ENCODE data around the gene IRGC.

The IRGC gene

DNA sequence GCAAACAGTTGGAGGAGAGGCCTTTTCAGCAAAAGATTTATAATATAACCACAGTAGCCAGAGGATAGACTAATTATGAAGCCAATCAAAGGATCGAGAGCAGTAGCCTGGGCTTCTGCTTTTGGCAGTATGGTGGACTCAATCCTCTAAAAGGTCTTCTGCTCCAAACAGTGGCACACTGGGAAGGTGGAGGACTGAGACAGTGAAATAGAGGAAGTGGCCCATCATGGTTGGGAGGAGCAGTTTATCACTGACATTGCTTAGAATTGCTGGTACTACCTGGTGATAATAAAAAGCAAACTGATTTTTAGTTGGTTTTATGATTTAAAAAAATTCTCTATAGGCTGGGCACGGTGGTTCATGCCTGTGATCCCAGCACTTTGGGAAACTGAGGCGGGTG is 25.0 kb upstream of the IRGC start:
- no peak for DNase-seq (ENCODE audit: low read depth)

DNA sequence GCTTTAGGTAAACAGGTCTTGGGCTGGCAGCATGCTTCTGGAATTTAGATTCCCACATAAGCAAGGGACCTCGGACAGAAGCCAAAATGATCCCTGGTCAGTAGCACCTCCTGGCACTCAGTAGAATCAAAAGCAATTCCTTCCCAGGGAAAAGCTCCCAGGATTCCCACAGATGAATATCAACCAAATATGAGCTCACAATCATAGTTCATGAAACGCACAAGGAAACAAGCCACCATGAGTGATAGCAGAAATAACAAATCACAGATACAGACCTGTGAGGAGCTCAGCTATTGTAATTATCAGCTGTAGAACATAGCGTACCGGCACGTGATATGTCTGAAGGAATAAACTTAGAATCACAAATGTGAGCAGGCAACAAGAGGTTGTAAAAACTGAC is 24.1 kb upstream of the IRGC start:
- DNase-seq (ENCODE audit: low read depth) = no peak

DNA sequence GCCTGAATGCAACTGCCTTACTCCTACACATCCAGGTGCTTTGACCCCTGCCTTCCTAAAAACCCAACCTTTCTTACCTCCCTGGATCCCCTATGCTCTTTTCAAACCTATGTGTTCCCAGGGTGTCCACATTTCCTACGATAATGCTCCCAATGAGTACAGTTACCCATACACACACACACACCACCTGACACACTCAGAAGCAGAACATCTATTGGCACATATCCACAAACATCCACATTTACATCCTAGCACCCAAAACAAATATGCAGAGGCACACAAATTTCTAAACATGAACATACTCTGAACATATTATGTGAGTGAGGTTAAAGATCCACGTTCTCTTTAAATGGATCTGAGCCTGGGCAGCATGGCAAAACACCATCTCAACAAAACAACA is 23.5 kb upstream of the IRGC start:
- DNase-seq (ENCODE audit: low read depth) = no peak

DNA sequence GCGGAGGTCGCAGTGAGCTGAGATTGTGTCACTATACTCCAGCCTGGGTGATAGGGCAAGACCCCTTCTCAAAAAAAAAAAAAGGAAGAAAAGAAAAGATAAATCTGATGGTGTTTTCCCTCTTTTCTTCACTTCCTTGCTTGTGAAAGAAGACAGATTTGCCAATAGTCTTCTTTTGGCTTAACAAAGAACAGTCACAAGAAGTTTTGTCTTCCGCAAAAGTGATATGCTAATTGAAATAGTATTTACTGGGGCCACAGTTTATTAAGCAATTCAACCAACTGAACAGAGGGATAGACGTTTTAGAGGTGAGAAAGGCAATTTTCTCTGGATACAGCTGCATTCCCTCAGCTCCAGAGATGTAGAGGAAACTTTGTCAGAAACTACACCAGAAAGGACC is 23.0 kb upstream of the IRGC start:
- no peak for DNase-seq (ENCODE audit: low read depth)

DNA sequence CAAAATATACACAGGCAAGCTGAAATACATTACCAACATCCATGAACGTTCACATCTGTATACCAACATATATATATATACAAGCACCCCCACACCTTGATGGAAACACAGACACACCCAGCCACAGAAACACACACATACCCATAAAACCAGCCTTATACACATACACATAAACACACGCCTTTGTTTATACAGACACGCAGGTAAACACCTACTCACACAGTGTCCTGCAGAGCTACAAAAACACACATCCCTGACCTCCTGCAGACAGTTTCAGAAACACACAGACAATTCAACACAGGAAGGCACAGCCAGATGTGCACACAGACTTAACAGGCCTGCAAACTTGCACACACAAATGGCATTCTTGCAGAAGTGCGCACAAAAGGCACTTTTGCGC is 21.3 kb upstream of the IRGC start:
- no peak for DNase-seq (ENCODE audit: low read depth)

DNA sequence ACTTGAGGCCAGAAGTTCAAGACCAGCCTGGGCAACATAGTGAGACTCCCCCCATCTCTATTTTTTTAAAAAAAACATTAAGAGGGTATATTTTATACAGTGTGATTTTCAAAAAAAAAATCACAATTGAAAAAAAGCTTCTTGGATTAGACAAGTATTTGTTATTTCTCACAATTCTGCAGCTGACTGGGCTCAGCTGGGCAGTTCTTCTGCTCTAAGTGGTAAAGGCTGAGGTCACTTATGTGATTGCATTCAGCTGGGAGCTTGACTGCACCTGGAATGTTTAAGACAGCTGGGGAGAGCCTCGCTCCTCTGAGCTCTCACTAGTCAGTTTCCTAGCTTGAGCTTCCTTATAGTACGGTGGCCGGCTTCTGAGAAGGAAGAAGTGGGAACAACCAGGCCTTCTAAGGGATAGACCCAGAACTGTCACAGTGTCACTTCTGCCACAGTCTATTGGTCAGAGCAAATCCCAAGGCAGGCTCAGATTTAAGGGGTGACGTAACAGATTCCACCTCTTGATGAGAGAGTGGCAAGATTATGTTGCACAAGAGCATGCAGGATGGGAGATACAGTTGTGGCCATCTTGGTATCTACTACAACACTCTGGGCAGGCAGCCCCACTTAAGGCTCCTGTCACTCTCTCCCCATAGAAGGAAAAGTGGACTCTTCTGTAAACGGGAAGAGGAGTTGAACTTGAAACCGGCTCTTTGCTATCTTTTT is 19.7 kb upstream of the IRGC start:
- no peak for DNase-seq (ENCODE audit: low read depth)

DNA sequence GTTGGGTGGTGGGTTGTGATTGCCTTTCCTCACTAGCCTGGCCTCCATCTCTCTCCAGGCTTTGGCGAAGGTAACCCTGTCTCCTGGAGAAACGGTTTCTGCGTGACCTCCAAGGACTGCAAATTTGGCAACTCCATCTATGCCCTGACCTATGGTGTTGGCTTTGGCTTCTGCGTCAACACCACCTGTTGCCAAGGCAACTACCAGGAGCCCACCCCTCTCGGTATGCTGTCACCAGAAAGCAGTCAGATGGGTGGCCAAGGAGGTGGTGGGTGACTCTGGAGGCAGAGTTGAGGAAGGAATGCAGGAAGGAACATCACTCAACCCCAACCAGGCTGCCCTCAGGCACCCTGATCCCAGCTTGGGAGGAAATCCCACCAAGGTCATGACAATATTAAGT is 18.6 kb upstream of the IRGC start:
- no peak for DNase-seq (ENCODE audit: low read depth)

DNA sequence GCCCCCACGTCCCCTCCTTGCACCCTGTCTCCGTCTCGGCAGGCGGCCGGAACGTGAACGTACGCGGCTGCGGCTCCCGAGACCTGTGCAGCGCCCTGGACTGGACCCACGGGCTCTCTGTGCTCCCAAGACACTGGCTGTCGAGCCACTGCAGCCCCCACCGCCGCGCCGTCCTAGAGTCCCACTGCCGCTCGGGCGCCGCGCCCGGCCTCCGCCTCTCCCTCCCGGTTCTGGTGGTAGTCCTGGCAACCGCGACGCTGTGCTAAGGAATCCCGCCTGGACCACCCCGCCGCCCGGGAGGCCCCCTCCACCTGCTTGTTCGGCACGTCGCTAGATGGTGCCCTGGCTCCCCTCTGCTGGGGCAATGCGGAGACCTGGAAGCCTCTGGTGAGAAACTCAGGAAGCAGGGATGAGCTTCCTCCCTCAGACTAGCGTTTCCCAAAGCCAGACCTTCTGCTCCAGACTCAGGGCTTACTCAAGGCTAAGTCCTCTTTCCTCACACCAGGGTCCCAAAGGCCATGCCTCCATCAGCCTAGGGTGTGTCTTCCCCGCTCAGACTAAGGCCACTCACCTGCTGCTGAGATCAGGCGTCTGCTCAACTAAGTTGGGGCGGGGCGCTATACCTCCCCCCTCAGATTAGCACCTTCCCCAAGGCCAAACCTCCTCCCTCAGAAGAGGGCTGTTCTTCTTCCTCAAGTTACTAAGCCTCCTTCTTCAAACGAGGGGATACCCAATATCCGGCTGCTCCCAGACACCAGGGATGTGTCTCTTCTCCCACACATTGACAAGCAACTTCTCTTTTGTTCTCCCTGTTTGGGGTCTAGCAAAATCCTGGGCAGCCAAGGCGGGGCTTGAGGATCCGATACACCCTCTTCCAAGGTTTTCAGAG is 16.1 kb upstream of the IRGC start:
- DNase-seq (ENCODE audit: low read depth) = no peak

DNA sequence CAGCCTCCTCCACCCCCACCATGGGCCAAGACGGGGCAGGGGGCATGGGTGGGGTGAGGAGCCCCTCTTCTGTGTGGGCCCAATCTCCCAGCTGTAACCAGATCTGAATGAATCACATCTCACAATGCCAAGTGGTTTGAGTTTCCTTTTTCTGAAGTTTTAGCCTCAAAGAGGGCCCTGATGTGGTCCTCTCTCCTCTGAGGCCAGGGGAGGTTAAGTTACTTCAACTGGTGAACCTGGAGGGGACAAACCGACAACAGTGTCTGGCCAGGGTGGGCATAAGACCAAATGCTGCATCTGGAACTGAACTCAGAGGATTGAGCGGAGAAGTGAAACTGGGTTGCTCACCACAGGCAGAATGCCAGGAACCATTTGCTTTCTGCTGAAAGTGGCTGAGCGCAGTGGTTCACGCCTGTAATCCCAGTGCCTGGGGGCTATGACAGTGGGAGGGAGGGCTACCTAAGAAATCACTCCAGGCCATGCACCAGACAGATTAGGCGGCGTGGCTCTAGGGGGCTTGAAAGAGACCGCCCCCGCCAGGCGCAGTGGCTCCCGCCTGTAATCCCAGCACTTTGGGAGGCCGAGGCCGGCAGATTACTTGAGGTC is 15.4 kb upstream of the IRGC start:
- DNase-seq (ENCODE audit: low read depth) = no peak

DNA sequence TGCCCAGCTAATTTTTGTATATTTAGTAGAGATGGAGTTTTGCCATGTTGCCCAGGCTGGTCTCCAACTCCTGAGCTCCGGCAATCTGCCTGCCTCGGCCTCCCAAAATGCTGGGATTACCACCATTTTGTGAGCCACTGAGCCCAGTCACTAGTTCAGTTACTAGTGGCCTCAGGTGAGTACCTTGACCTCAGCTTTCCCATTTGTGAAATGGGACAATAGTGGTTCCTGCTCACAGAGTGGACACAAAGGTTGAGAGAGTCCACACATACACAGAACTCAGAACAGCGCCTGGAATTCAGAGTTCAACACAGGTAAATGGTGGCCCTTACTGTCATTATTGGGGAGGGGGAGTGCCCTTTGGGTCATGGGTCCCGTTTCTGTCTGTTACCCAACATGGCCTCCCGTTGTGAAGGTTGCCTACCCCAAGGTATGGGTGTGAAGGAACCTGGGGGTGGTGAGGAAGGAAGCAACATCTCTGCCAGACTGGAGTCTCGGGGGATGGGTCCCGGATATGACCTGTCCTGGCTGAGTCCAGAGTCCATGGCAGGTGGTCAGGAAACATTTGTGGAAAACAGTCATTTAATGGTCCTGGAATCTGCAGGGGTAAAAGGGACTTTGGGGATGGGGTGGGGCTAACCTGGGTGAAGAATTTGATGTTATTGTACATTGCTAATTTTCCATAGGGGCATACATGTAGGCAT is 11.7 kb upstream of the IRGC start:
- no peak for DNase-seq (ENCODE audit: low read depth)

DNA sequence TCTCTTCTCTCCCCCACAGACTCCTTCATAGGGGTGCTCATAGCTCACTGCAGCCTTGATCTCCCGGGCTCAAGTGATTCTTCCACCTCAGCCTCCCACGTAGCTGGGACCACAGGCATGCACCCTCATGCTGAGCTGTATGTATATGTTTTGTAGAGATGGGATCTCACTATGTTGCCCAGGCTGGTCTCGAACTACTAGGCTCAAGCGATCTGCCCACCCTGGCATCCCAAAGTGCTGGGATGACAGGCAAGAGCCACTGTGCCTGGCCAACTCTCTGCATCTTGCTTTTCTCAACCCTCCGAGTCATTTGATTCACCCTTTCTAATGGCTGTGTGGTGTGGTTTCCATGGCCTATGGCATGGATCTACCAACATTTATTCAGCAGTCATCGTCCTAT is 10.1 kb upstream of the IRGC start:
- DNase-seq (ENCODE audit: low read depth) = no peak

DNA sequence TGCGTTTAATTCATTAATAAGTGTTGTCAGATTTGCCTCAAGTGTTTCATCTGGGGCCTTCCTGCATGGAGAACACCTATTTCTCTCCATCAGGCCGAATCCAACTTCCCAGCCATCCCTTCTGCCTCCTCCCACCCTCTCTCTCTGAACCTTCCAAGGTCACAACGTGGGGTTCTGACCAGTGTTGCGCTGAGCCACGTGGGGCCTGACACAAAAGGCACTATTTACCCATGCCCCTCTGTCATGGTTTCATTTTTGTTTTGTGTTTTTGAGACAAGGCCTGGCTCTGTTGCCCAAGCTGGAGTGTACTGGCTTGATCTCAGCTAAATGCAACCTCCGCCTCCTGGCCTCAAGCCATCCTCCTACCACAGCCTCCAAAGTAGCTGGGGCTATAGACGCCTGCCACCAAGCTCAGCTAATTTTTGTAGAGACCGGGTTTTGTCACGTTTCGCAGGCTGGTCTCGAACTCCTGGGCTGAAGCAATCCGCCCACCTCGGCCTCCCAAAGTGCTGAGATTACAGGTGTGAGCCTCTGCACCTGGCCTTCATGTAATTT is 8.6 kb upstream of the IRGC start:
- no peak for DNase-seq (ENCODE audit: low read depth)

DNA sequence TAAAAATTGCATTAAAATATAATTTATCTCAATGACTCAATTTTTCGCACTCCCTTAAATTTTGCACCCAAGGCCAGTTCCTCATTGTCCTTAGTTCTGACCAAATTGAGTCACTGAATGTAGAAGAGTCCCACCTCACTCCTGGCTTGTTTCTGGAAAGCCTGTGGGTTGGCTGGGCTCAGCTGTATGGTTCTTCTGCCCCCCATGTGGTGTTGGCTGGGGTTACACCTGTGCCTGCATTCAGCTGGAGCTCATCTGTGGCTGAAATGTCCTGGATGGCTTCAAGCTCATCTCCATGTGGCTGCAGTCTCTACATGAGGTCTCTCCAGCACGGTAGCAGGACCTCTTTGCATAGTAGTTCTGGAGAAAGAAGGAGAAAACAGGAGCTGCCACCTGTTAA is 7.2 kb upstream of the IRGC start:
- DNase-seq (ENCODE audit: low read depth) = no peak

DNA sequence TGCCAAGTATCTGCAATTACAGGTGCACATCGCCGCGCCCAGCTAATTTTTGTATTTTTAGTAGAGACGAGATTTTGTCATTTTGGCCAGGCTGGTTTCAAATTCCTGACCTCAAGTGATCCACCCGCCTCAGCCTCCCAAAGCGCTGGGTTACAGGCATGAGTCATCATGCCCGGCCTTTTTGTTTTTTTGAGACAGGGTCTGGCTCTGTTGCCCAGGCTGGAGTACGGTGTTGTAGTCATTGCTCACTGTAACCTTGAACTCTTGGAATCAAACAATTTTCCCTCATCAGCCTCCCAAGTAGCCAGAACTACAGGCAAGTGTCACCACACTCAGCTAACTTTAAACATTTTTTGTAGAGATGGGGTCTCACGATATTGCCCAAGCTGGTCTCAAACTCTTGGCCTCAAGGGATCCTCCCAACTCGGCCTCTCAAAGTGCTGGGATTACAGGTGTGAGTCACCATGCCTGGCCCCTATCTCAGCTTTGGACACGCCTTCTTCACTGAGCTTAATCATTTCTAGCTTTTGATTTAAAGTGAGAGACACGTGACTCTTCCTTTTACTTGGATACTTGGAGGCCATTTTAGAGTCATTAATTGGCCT is 4.0 kb upstream of the IRGC start:
- DNase-seq (ENCODE audit: low read depth) = no peak

DNA sequence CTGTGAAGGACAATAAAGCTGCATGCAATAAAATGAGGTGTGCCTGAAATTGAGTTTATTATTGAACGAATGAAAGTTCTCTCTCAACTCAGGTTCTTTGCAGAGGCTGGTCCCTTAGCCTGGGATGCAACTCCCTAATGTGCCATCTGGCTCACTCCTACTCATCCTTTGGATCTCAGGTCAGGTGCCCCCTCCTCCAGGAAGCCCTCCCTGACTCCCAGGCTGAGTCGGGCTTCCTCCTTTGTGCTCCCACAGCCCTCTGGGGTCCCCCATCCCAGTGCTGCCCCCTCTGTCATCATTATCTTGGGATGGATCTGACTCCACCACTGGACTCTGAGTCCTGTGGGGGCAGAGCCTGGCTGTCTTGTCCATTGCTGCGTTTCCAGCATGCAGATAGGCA is 2.7 kb upstream of the IRGC start:
- DNase-seq (ENCODE audit: low read depth) = no peak

DNA sequence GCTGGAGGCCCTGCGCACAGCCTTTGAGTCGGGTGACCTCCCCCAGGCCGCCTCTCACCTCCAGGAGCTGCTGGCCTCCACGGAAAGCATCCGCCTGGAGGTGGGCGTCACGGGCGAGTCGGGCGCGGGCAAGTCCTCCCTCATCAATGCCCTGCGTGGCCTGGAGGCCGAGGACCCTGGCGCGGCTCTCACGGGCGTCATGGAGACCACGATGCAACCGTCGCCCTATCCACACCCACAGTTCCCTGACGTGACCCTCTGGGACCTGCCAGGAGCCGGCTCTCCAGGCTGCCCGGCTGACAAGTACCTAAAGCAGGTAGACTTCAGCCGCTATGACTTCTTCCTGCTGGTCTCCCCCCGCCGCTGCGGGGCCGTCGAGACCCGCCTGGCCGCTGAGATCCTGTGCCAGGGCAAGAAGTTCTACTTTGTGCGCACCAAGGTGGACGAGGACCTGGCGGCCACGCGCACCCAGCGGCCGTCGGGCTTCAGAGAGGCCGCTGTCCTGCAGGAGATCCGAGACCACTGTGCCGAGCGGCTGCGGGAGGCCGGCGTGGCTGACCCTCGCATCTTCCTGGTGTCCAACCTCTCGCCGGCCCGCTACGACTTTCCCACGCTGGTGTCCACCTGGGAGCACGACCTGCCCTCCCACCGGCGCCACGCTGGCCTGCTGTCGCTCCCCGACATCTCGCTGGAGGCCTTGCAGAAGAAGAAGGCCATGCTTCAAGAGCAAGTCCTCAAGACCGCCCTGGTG is 2.9 kb downstream of the IRGC start:
- no peak for DNase-seq (ENCODE audit: low read depth)

DNA sequence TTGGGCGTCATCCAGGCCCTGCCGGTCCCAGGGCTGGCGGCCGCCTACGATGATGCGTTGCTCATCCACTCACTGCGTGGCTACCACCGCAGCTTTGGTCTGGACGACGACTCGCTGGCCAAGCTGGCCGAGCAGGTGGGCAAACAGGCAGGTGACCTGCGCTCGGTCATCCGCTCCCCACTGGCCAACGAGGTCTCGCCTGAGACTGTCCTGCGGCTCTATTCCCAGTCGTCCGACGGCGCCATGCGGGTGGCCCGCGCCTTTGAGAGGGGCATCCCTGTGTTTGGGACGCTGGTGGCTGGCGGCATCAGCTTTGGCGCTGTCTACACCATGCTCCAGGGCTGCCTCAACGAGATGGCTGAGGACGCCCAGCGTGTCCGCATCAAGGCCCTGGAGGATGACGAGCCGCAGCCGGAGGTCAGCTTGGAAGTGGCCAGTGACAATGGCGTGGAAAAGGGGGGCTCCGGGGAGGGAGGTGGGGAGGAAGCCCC is 3.5 kb downstream of the IRGC start:
- DNase-seq (ENCODE audit: low read depth) = no peak

DNA sequence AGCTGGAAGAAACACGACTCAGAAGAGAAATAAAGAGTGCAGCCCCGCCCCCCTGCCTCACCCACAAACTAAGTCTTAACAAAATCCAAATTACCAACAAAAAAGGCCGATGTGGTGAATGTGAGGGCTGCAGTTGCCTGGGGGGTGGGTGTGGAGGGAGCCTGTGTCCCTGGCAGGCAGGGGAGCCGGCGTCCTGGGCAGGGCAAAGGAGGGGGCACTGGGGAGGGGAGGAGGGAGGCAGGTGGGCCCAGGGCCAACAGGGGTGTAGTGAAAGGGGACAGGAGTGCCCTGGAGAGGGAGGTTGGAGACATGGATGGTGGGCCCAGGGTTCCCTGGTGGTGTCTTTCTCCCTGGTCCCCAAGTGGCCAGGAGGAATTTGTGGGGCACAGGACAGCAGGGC is 4.0 kb downstream of the IRGC start:
- no peak for DNase-seq (ENCODE audit: low read depth)

DNA sequence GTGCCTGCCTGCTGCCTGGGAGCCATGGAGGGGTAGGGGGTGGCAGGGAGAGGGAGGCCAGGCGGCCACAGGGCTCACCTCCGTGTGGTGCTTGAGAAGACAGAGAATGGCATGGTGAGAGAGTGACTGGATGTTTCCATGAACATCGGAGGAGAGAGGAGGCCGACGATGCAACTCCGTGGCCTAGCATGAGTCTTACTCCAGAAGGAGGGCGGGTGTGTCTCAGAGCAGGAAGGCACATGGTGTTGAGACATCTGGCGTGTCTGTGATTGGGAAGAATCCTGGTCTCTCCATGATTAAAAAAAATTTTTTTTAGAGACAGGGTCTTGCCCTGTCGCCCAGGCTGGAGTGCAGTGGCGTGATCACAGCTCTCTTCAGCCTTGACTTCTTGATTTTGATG is 5.1 kb downstream of the IRGC start:
- DNase-seq (ENCODE audit: low read depth) = no peak

DNA sequence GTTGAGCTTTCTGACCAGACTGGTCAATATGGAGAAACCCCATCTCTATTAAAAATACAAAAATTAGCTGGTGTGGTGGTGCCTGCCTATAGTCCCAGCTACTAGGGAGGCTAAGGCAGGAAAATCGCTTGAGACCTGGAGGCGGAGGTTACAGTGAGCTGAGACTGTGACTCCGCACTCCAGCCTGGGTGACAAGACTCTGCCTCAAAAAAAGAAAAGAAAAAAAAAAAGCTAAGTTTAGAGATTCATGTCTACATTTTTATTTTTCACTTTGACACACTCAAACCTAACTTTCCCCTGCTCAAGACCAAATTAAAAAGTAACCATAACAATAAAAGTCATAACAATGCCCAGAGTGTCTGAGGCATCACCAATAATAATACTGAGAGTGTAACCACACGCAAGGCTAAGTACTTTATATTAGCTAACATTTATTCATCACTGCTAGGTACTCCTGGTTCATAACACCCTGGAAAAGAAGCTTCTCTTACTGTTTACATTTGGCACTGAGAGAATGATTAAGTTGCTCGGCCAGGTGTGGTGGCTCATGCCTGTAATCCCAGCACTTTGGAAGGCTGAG is 5.7 kb downstream of the IRGC start:
- no peak for DNase-seq (ENCODE audit: low read depth)

DNA sequence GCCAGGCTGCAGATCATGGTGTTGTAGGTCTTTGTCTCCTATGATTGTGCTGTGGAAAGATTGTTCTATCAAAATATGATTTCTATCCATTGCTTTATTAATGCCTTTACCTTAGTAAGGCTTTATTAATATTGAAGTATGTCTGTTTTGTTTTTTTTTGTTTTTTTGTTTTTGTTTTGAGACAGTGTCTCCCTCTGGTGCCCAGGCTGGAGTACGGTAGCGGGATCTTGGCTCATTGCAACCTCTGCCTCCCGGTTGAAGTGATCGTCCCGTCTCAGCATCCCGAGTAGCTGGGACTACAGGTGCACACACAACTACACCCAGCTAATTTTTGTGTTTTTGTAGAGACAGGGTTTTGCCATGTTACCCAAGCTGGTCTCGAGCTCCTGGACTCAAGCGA is 7.7 kb downstream of the IRGC start:
- DNase-seq (ENCODE audit: low read depth) = no peak

Measured in CMK (cell line).